ENCODE results near the gene RCAN3.
"Not testable (repeated sequence)": the region's sequence is repeated elsewhere in the genome, so short reads cannot be mapped to it uniquely, and the experiment has no call there.

Gene RCAN3

GRCh38 chr1:24513706-24514105 lies 11.1 kb downstream of the RCAN3 start:
- DNase-seq (ENCODE audit: low read depth in 2 of 2) = no peak

- no peak for DNase-seq (ENCODE audit: low read depth in 2 of 2)
Observed at GRCh38 chr1:24514946-24515345, 12.3 kb downstream of the RCAN3 start.

- DNase-seq (ENCODE audit: low read depth in 2 of 2) = not testable (repeated sequence)
Observed at GRCh38 chr1:24515671-24516209, 13.1 kb downstream of the RCAN3 start.

DNA sequence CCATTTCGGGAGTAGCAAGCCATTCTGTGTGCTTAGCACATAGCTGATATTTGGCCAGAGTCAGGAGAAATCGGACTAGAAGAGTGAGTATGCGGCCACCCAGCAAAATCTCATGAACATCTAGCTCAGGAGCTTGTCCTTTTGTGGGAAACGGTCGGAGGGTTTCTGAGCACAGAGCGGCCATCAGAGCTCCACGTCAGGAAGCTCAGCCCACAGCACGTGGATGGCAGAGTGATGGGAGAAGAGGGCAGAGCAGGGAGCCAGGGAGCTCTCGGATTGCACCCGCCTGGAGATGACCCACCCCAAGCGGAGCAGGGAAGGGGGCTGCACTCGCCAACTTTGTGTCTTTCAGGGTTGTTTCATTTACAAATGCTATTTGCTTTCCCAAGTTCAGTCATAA lies 13.9 kb downstream of the RCAN3 start:
- no peak for DNase-seq (ENCODE audit: low read depth in 2 of 2)

GRCh38 chr1:24517898-24518297 lies 15.3 kb downstream of the RCAN3 start:
- no peak for DNase-seq (ENCODE audit: low read depth in 2 of 2)

- DNase-seq (ENCODE audit: low read depth in 2 of 2) = not testable (repeated sequence)
Observed at GRCh38 chr1:24520282-24520681, 17.6 kb downstream of the RCAN3 start.

- DNase-seq (ENCODE audit: low read depth in 2 of 2) = no peak
Observed at GRCh38 chr1:24525606-24526005, 23.0 kb downstream of the RCAN3 start.

GRCh38 chr1:24526045-24526444 lies 23.4 kb downstream of the RCAN3 start:
- DNase-seq (ENCODE audit: low read depth in 2 of 2) = no peak

GRCh38 chr1:24526940-24527542 lies 24.4 kb downstream of the RCAN3 start:
- no peak for DNase-seq (ENCODE audit: low read depth in 2 of 2)

GRCh38 chr1:24528744-24529143 lies 26.1 kb downstream of the RCAN3 start:
- DNase-seq (ENCODE audit: low read depth in 2 of 2) = no peak

DNA sequence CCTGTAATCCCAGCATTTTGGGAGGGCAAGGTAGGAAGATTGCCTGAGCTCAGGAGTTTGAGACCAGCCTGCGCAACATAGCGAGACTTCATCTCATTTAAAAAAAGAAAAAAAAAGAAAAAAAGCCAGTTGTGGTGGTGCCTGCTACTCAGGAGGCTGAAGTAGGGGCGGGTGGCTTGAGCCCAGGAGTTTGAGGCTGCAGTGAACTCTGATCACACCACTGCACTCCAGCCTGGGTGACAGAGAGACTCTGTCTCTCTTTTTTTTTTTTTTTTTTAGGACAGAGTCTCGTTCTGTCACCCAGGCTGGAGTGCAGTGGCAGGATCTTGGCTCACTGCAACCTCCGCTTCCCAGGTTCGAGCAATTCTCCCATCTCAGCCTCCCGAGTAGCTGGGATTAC lies 26.7 kb downstream of the RCAN3 start:
- DNase-seq (ENCODE audit: low read depth in 2 of 2) = not testable (repeated sequence)

DNA sequence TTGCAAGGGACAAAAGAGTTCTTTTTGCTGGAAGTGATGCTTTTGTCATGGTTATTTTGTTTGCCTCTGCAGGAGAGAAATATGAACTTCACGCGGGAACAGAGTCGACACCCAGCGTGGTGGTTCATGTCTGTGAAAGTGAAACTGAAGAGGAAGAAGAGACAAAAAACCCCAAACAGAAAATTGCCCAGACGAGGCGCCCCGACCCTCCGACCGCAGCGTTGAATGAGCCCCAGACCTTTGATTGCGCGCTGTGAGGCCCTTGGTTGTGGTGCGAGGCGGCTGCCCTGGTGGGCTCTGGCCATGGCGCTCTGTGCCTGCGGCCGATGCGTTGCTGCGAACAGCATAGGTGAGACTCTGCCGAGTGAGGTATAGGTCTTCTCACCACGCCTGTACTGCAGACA lies 32.4 kb downstream of the RCAN3 start:
- DNase-seq (ENCODE audit: low read depth in 2 of 2) = peak; percentile 64 to 70

GRCh38 chr1:24535778-24536177 lies 33.1 kb downstream of the RCAN3 start:
- DNase-seq (ENCODE audit: low read depth in 2 of 2) = no peak

DNA sequence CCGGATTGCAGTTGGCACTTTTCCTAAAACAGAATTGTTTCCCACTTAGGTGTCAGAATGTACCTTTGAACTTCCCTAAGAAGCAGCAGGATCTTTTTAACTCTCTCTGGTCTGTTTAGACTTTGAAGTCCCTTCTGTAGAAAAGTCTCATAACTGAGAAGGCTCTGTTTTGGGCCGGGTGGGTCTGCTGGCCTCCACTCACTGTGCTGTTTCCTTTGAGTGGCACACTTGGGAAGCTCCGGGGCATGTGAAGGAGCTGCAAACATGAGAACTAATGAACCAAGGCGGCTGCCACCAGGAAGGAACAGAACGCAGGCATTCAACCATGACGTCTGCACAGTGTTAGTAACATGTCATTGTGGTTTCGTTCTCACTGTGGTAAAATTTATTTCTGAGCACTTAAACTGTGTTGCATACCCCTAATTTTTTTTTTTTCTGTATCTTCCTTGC lies 33.8 kb downstream of the RCAN3 start:
- peak; percentile 53 to 56 for DNase-seq (ENCODE audit: low read depth in 2 of 2)

DNA sequence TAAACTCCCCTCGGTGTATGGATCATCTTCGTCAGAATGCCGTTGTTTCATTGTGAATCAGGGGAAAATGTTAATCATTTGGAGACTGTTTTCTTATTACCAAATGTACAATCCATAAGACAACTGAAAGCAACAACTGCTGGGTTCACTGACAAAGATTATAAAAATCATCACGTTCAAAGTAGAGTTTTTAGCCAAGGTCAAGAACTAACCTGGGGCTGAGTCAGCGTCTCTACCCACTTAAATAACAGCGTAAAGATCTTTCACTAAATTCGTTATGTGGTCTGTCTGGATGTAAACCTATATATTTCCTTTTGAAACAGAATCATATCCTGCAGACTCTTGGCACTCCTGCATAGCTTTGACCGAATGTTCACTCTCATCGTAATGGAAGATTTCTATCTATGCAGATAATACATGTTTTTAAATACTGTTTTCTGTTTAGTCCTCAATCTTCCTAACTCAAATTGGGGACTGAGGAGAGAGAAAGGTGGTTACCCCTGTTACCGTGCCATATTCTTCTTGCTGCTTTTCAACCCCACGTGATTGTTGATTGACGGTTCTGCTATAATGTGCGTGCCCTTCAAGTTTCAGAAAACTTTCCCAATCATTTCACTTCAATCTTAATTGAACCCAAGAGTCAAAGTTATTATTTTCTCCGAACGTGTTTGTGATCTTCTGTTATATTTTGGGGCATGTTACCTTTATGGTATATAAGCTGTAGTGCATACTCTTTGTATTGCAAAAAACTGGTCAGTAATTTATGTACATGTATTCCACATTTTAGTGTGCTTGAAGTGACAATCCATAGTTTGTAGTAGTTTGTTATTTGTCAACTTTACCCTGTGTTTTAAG lies 37.6 kb downstream of the RCAN3 start:
- DNase-seq (ENCODE audit: low read depth in 2 of 2) = peak in 1 of 2 donors; percentile 24

DNA sequence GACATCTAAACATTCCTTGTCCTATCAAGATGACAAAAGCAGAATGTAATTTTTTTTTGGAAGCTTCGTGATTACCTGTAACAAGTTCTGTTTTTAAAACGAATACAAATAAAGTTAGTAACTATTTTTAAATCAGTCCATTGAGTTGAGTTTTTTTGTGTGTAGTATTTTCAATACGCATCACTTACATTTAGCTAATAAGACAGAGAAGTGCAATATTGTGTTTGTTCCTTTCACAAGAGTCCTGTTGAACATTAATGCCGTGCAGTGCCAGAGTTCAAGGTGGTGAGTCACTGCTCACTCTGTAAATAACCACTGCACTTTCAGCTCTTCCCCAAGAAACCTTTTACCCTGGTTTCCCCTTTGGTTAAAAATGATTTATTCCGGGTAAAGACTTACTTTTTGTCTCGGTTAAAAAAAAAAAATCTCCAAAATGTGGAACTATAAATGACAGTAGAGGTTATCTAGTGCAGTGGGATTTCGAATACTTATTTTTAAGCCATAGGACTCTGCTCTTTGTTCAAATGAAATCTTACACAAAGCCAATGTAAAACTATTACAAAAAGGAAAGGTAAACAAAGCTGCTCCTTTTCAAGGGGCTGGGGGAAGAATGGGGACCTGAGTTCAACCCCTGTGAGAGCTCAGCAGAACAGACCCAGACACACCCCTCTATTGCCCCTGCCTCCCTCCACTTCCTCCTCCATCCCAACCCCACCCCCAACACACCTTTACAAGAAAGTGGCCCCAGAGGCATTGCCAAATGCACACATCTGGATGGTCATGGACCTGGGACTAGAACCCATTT lies 38.5 kb downstream of the RCAN3 start:
- peak in 1 of 2 donors; percentile 16 for DNase-seq (ENCODE audit: low read depth in 2 of 2)

- DNase-seq (ENCODE audit: low read depth in 2 of 2) = no peak
Observed at GRCh38 chr1:24541711-24542346, 39.2 kb downstream of the RCAN3 start.

DNA sequence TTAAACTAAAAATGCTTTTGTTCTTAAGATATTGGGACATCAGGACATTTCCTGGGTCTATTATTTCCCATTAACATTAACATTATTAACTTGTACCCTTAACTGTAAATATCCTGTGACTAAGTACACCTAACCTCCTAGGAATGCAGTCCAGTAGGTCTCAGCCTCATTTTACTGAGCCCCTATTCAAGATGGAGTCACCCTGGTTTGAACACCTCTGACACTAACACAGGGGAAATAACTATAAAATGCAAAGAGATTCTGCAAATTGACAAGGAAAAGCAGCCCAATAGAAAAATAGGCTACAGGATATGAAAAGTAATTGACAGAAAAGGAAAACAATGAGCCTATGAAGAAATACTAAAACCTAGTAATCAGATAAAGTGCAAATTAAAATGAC lies 41.6 kb downstream of the RCAN3 start:
- no peak for DNase-seq (ENCODE audit: low read depth in 2 of 2)

DNA sequence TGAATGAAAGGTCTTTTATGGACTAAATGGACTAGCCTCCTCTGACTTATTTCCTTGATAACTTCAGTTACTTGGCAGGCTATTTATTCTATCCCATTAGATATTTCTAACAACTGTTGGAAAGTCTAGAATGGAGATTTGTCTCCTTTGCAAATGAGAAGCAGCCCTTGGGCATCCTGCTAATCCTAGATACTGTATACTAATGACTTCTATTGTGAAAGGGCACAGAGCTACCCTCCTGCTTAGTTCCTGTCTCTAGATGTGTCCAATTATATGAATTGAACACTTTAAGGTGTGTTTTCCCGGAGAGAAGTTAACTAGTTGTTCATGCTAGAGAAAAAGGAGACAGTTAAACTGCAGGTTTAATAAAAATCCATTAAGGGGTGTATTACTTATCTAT lies 43.0 kb downstream of the RCAN3 start:
- no peak for DNase-seq (ENCODE audit: low read depth in 2 of 2)

DNA sequence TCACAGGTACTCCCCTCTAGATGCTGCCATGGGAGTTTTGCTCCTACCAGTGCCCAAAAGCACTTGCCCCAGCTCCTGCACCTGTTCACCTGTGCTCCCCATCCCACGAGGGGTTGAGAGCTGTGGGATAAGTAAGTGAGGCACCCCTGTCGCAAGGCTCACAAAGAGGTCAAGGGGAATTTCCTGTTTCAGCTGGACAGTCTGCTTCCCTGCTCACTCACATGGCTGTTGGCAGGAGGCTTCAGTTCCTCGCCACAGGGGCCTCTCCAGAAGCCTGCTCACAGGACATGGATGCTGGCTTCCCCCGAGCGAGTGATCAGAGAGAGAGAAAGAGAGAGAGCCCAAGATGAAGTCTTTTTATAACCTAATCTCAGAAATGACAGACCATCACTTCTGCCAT lies 44.6 kb downstream of the RCAN3 start:
- no peak for DNase-seq (ENCODE audit: low read depth in 2 of 2)

DNA sequence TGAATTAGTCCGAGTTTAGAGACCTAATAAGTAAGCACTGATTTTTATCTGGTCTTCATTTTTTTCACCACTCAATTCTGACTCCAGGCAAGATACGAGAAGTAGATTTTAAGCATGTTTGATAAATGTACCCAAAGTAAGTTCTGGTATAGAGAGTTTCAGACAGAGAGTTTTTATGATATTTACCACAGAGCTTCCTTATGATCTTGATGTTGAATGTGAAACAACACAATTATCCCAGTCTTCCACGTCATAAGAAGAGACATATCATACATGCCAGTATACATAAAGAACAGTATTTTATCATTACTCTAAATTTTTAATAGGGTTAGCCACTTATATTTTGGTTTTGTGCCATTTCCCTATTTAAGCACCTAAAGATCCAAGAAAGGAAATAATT lies 45.4 kb downstream of the RCAN3 start:
- DNase-seq (ENCODE audit: low read depth in 2 of 2) = no peak

DNA sequence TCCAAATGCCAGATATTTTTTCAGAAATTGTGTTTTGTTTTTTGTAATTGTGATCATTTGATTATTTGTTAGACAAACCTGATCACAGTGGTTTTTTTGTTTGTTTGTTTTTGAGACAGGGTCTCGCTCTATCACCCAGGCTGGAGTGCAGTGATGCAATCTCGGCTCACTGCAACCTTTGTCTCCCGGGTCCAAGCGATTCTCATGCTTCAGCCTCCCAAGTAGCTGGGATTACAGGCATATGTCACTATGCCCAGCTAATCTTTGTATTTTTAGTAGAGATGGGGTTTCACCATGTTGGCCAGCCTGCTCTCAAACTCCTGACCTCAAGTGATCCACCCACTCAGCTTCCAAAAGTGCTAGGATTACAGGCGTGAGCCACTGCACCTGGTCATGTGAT lies 46.6 kb downstream of the RCAN3 start:
- not testable (repeated sequence) for DNase-seq (ENCODE audit: low read depth in 2 of 2)
